Muscle of arm (tissue), 12 donors: ENCODE data around the gene MLN. TPM values are rescaled to one million over a fixed set of nuclear protein-coding genes. Genes with fewer than 3 reads are reported as not detected.

ENCODE experiments used
- DNase-seq: peaks from one replicate; pipeline ENCODE4 v3.0.0-alpha.2; 2013
- polyA plus RNA-seq, 12 donors: library from polyadenylated mRNA; unstranded; fragments of 120-200 nt; gene quantifications; one replicate each; pipeline ENCODE4 v1.2.1, GENCODE V29; 2013; ENCODE audit not compliant: insufficient read length in 12 of 12

Gene MLN
- polyA plus RNA-seq, 12 donors = not detected

- DNase-seq = peak; percentile 96
Measured at GRCh38 chr6:33788694-33789549, 14.9 kb downstream of the MLN start, which contains the start of gene LEMD2. TSS of gene LEMD2 (minus strand) at chr6:33789130. CDS start at chr6:33789116, 14 bp downstream.

GRCh38 chr6:33787954-33788693, 15.7 kb downstream of the MLN start:
- DNase-seq = peak; percentile 87

GRCh38 chr6:33787346-33787953, 16.4 kb downstream of the MLN start:
- no peak for DNase-seq

DNA sequence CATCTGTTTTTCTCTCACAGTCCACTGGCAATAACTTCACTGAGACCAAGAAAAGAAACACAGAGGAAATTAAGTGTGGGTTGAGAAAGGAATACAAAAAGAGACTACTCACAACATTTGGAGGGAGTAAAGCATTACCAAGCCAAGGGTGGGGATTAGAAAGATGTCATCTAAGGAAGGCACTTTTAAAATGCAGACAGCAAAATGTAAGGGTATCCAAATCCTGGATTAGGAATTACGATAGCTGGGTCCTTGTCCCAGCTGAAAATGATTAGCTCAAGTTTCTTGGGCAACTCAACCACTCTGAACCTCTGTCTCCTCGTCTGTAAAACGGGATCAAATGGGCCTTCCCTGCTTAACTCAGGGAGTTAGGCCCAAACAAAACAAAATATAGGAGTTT, 17.1 kb downstream of the MLN start:
- no peak for DNase-seq

DNA sequence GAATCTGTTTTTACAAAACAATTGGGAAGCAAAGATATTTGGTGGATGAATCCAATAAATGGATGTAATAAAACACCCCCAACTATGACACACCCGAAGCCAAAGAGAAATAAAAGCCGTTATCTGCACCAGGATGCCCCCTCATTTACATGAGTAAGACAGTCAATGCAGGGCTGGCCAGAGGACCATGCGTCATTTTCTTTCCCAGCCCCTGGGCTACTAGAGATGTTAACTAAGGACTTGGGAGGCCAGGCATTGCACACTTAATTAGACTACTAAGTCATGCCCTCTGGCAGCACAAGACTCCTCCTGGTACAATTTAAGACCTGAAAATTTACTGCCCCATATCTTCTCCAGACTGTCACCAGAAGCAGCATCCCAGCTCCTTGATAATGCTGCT, 18.0 kb downstream of the MLN start:
- DNase-seq = no peak

- DNase-seq = no peak
Measured at GRCh38 chr6:33784787-33785186, 19.0 kb downstream of the MLN start.

DNA sequence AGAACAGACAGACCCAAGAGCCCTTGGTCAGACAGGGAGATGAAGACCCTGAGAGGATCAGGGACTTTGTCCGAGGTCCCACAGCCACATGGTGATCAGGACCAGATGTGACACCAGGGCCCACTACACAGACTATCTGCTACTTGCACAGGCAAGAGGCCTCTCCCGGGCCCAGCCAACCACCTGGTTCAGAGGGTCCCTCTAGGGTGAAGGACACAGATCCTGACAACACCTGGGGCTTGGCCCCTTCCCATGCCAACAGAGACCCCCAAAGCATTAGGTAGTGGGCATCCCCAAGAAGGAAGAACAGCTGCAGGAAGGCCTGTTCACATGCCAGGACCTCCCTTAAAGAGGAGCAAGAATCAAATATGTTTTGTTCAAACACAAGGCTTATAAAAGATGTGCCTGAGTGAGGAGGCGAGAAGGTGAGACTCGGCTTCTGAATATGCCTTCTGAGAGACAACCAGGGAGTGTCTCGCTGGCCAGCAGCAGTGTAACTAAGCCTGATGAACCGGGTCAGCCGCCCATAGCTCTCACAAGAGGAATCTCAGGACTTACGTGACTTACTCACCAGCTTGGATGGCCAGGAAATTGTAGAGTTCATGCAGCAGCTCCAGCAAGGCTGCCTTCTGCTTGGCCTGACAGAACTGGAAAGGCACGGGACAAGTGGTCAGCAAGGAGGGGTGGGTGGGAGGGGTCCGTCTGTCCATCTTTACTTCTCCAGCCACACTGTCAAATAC, 19.9 kb downstream of the MLN start:
- no peak for DNase-seq

DNA sequence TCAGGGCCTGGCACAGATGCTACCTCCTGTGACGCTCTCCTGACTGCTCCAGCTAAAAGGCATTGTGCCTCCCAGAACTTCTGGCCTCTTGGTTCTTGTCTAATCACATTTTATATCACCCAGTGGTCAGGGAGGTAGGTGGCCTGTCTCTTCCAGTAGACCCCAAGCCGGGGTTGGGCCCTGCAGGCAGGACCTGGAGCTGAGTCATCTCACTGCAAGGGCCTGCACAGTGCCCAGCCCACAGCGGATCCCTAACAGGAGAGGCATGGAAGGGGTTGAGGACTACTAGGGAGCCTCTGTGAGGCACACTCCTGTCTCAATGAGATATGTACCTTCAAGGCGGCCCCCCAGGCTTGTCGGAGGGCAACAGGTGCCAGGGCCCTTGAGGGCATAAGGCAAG, 21.2 kb downstream of the MLN start:
- no peak for DNase-seq

- no peak for DNase-seq
Measured at GRCh38 chr6:33781131-33781975, 22.4 kb downstream of the MLN start.

DNA sequence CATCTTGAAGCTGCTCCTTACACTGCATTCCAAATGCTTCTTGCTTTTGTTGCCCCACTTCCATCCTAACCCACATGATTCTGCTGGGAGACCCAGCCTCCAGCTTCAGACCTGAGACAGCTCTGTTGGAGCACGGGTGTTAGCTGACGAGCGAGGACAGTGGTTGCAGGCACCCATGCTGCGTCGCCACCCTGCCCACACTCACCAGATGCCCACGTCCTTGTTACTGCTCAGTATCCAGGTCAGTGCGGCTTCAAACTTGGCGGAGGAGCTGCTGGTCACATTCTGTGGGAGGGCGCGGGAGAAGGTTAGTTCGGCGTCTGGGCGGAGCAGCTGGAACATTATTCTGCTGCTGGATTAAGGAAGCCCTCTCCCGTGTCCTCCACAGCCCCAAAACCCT, 23.9 kb downstream of the MLN start:
- no peak for DNase-seq

DNA sequence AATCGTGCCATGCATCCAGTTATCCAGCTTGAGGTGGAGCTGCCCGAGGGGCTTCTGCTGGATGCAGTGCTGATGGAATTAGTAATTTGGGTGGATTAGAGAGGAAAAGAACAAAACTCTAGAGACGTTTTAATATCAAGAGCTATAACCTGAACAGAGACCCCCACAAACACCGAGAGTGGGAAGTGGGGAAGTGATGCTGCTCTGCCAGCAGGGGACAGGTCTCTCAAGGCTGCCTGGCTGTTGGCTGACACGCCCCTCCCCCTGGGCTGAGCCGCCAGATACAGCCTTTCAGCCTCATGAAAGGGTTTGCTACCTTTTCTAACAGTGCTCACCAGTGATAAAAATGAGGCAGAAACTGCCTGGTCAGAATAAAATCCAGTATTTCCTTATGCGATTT, 24.5 kb downstream of the MLN start:
- no peak for DNase-seq

- no peak for DNase-seq
Measured at GRCh38 chr6:33778444-33779121, 25.2 kb downstream of the MLN start.

DNA sequence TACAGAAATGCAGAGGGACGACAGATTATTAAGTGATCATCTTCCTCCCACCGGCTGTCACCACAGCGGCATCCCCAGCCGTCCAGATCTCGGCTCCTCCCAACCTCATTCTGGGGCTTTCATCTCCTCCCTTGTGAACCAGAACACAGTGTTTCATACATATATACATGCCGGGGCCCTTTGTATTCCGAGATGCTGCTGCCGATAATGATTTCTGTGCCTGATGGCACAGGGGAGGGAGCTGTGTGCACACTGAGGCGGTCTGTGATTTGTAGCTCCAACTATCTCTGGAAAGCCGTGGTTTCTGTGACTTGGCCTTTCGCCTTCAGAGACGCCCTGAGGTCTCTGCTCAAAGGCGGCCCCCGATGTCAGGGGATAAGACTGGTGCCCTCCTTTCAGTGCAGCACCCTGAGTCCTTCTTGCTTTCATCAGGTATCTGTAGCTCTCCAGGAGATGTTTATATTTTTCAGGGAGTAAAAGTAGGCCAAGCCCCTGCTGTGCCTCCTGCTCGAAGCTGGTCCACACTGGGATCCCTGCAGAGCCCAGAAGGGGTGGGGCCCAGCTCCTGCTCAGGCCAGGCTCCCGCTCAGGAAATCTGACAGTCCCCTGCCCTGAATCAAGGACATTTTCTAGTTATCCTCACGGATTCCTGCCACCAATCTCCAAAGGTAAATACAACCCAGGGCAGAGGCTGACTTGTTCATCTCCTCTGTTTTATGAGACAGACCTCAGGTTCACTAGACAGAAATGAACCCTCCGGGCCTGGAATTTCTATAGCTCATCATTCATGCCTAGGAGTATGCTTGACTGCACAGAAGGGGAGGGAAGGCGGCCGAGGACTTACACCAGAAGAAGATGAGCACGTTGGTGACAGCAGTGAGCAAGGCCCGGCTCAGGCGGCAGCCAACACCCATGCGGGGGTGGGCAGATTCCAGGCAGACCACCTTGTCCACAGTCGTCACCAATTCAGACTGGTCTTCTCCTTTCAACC, 26.1 kb downstream of the MLN start:
- DNase-seq = no peak

- DNase-seq = no peak
Measured at GRCh38 chr6:33776764-33777163, 27.0 kb downstream of the MLN start.

DNA sequence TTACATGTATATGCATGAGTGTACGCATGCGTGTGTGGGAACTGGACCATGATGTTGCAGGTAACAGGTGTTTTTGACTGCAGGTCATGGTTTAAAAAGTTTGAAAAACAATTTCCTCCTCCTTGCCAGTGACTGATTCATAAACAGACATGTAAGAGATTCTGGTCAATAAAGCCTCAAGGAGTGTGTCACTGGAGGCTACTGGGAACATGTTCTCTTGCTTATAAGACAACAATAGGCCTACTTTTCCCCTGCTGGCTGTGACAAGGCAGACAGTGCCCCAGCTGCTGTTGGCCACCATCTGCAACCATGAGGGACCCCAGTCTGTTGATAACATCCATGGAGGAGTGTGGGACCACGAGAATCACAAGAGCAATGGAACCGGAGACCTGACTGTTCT, 27.6 kb downstream of the MLN start:
- DNase-seq = no peak

DNA sequence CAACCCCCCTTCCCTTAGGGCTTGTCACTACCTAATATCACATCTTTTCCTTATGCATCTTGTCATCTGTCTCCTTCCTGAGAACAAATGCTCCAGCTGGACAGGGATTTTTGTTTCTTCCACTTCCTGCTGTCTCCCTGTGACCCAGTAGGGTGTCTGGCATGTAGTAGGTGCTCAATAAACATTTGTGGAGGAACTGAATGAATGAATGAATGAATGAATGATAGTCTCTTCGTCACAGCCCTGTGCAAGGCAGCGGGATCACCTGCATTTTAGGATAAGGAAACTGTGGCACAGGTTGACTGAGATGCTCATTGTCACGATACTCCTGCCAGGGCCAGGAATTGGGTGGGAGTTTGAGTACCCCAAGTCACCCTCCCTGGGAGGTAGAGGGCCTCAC, 29.0 kb downstream of the MLN start:
- DNase-seq = no peak

DNA sequence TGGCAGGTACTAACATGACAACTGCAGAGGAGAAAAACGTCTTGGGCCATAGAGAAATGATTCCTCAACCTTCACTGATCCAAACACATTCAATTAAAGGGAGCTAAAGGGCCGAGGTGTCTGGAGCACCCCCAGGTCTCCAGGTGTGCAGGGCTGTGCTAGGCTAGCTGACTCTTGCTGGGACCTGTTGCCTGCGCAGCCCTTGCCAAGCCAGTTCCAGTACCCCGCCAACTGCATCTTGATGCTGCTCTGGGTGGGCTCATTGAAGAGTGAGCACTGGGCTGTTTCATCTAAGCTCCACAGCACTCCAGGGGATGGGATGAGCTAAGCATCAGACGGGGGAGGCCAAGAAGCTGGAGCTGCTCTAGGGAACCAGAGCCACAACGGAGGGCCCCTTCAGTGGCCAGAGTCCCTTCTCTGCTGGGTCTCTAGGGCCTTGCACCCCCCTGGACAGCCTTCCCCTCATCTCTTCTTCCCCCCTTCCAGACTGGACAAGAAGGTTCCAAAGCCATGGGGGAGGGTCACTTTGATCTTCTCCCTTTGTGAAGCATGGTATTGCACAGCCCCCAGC, 30.8 kb downstream of the MLN start:
- no peak for DNase-seq

DNA sequence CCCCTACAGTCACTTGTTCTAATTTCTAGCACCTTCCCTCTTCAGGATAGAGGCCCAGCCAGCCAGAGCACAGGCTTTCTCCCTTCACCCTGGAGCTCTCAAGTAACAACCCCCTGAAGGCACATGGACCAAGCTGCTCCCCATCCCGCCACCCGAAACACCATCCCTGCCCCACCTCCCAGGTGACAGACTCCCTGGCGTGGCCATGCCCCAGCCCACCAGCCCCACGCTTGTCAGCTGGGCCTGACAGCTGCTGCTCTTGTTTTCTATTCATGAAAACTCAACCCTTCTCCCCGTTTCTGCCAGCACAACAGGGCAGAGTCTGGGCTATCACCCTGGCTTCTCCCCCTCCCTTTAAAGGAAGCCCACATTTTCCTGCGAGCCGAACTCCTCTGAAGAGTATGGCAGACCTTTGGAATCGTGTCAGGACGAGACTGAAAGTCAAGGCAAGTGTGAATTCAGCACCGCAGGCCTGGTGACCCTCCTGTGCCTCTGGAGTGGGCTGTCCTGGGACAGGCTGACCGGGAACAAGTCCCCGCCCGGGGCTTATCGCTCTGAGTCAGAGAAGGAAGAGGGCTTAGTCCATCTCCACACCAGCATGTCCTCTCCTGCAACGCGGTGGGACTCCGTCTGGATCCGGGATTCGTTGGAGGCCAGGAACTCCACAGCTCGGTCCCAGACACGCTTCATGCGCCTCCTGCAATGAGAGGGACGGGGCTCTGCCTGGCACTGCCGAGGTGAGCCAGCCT, 31.5 kb downstream of the MLN start:
- DNase-seq = no peak
